Neural progenitor cell (in vitro differentiated cells): ENCODE measurements around the gene CLDN8.

ENCODE experiments used
- EZH2 ChIP-seq: fragments of 200-600 bp; sonication (generic); IDR thresholded peaks from 2 replicates; pipeline ENCODE4 v1.6.1; 2017; ENCODE audit warnings: antibody characterized with exemption, mild to moderate bottlenecking, moderate library complexity
- TF ChIP-seq, protein P1 (sequence below): fragments of 200-600 bp; sonication (generic); IDR thresholded peaks from 2 replicates; pipeline ENCODE4 v1.5.1; 2017; ENCODE audit warnings: antibody characterized with exemption, mild to moderate bottlenecking

DNA sequence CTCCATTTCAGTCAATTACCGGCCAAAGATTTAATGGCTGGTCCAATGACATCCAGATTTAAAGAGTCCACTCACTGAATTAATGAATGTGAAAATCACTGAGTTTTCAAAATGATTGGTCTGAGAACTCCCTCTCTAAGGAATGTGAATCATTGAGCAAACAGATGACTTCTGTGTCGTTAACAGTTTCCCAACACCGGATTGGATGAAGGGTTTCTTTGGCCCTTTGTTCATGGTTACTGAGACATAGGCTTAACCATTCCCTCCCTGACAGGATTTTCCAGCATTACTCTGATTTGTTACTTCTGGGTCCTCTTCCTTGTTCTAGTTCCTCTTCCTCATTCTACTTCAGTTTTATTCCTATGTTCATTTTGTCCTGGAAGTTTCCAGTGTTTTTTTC is 47.8 kb downstream of the CLDN8 start:
- TF ChIP-seq, protein P1, sequence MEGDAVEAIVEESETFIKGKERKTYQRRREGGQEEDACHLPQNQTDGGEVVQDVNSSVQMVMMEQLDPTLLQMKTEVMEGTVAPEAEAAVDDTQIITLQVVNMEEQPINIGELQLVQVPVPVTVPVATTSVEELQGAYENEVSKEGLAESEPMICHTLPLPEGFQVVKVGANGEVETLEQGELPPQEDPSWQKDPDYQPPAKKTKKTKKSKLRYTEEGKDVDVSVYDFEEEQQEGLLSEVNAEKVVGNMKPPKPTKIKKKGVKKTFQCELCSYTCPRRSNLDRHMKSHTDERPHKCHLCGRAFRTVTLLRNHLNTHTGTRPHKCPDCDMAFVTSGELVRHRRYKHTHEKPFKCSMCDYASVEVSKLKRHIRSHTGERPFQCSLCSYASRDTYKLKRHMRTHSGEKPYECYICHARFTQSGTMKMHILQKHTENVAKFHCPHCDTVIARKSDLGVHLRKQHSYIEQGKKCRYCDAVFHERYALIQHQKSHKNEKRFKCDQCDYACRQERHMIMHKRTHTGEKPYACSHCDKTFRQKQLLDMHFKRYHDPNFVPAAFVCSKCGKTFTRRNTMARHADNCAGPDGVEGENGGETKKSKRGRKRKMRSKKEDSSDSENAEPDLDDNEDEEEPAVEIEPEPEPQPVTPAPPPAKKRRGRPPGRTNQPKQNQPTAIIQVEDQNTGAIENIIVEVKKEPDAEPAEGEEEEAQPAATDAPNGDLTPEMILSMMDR: no peak
- no peak for TF ChIP-seq EZH2
